Urinary bladder (tissue), 4 donors: ENCODE results near the gene TUFT1. TPM values are rescaled to one million over a fixed set of nuclear protein-coding genes. Genes with fewer than 3 reads are reported as not detected.

Experiments used
- DNase-seq: peaks from one replicate; pipeline ENCODE4 v3.0.0-alpha.2; 2015; ENCODE audit errors: extremely low spot score
- H3K27ac ChIP-seq: one replicate; pipeline ENCODE4 v1.5.1; 2013; ENCODE audit warnings: low read depth, mild to moderate bottlenecking, moderate library complexity
- H3K36me3 ChIP-seq: one replicate; pipeline ENCODE4 v1.6.1; 2013; ENCODE audit warnings: mild to moderate bottlenecking, moderate library complexity; ENCODE audit not compliant: insufficient read depth
- H3K4me1 ChIP-seq: one replicate; pipeline ENCODE4 v1.6.1; 2013; ENCODE audit warnings: mild to moderate bottlenecking, moderate library complexity; ENCODE audit not compliant: insufficient read depth
- H3K4me3 ChIP-seq: one replicate; pipeline ENCODE4 v1.5.1; 2013; ENCODE audit warnings: low read depth, low read length
- WGBS: extraction: QIAGEN DNeasy Blood & Tissue Kit; methylation state at CpG from one replicate; pipeline ENCODE4 v1.1.7; 2013; 5-methylcytosine and 5-hydroxymethylcytosine counted together
- polyA plus RNA-seq: library from polyadenylated mRNA; stranded (reverse); fragments of 200-250 nt; gene quantifications from one replicate; pipeline ENCODE4 v1.2.3, GENCODE V29; 2013
- total RNA-seq: library from RNA; depleted of rRNA; stranded (reverse); fragments of >200 nt; gene quantifications from one replicate; pipeline ENCODE4 v1.2.3, GENCODE V29; 2014
- donor health status: healthy with polysubstance abuse.
- donor health status: healthy.

Gene TUFT1
- total and polyA plus RNA-seq, 2 donors, result 8.5 to 9.7 TPM

GRCh38 chr1:151504759-151505158 lies 35.4 kb upstream of the TUFT1 start:
- no peak for DNase-seq
- WGBS, result 78% methylated on average over 4 of the region's 4 CpGs
- H3K4me3 ChIP-seq, result no peak overlapping the region

GRCh38 chr1:151508833-151509232 lies 31.3 kb upstream of the TUFT1 start:
- Histone ChIP-seq H3K36me3 (no peaks in the 10 kb centered on the region), H3K4me3 (no peak overlapping the region), H3K27ac (no peak overlapping the region), H3K4me1 (no peaks in the 10 kb centered on the region)
- no peak for DNase-seq
- WGBS, result 86% methylated on average over 6 of the region's 6 CpGs

More at GRCh38 chr1:151504759-151505158, 35.4 kb upstream of the TUFT1 start:
- Histone ChIP-seq H3K4me1 (no peaks in the 10 kb centered on the region), H3K27ac (no peak overlapping the region), H3K36me3 (no peaks in the 10 kb centered on the region)

GRCh38 chr1:151509350-151510019 lies 30.6 kb upstream of the TUFT1 start:
- WGBS, result 95% methylated on average over 15 of the region's 15 CpGs
- no peak for DNase-seq
- no peak overlapping the region for H3K4me3 ChIP-seq
- no peaks in the 10 kb centered on the region for H3K36me3 ChIP-seq
- H3K27ac ChIP-seq, result no peak overlapping the region
- H3K4me1 ChIP-seq, result no peaks in the 10 kb centered on the region

GRCh38 chr1:151510020-151510405 lies 30.1 kb upstream of the TUFT1 start:
- Histone ChIP-seq H3K36me3 (no peaks in the 10 kb centered on the region), H3K27ac (no peak overlapping the region), H3K4me1 (no peaks in the 10 kb centered on the region), H3K4me3 (no peak overlapping the region)
- WGBS, result 36% methylated on average over 9 of the region's 9 CpGs
- DNase-seq, result no peak

- peak overlapping the region; percentile 62 for H3K4me3 ChIP-seq
- DNase-seq, result no peak
- no peaks in the 10 kb centered on the region for H3K4me1 ChIP-seq
- H3K36me3 ChIP-seq, result no peaks in the 10 kb centered on the region
- WGBS, result 5% methylated on average over 10 of the region's 10 CpGs
- peak overlapping the region; percentile 11 for H3K27ac ChIP-seq
These were observed 29.5 kb upstream of the TUFT1 start for GRCh38 chr1:151510614-151510956.

- H3K4me3 ChIP-seq, result peak within 1 kb of the TSS; percentile 62
- peak; percentile 72 for DNase-seq
- under 1% methylated on average over 68 of the region's 68 CpGs for WGBS
- no peaks in the 10 kb centered on the region for H3K4me1 ChIP-seq
- H3K36me3 ChIP-seq, result no peaks in the 10 kb centered on the region
- peak within 1 kb of the TSS; percentile 11 for H3K27ac ChIP-seq
These were observed 29.0 kb upstream of the TUFT1 start, which contains the start of gene CGN for GRCh38 chr1:151510957-151511635. Gene CGN (plus strand): TSS chr1:151511387. CDS start chr1:151518520, 7,133 bp downstream.

GRCh38 chr1:151511636-151512215 lies 28.4 kb upstream of the TUFT1 start:
- Histone ChIP-seq H3K4me1 (no peaks in the 10 kb centered on the region), H3K4me3 (peak overlapping the region; percentile 62), H3K27ac (no peak overlapping the region), H3K36me3 (no peaks in the 10 kb centered on the region)
- 2% methylated on average over 23 of the region's 23 CpGs for WGBS
- no peak for DNase-seq

GRCh38 chr1:151512326-151512725 lies 27.8 kb upstream of the TUFT1 start:
- H3K4me3 ChIP-seq, result peak overlapping the region; percentile 62
- WGBS, result 51% methylated on average over 4 of the region's 4 CpGs
- H3K36me3 ChIP-seq, result no peaks in the 10 kb centered on the region
- DNase-seq, result no peak
- no peak overlapping the region for H3K27ac ChIP-seq
- H3K4me1 ChIP-seq, result no peaks in the 10 kb centered on the region

GRCh38 chr1:151512801-151513625 lies 27.1 kb upstream of the TUFT1 start:
- Histone ChIP-seq H3K36me3 (no peaks in the 10 kb centered on the region), H3K4me3 (no peak overlapping the region), H3K27ac (peak overlapping the region; percentile 69), H3K4me1 (no peaks in the 10 kb centered on the region)
- 50% methylated on average over 8 of the region's 8 CpGs for WGBS
- DNase-seq, result peak; percentile 73

GRCh38 chr1:151513626-151514121 lies 26.4 kb upstream of the TUFT1 start:
- Histone ChIP-seq H3K36me3 (no peaks in the 10 kb centered on the region), H3K4me3 (no peak overlapping the region), H3K27ac (peak overlapping the region; percentile 69), H3K4me1 (no peaks in the 10 kb centered on the region)
- 85% methylated on average over 6 of the region's 6 CpGs for WGBS
- no peak for DNase-seq

GRCh38 chr1:151514366-151514765 lies 25.7 kb upstream of the TUFT1 start:
- H3K4me3 ChIP-seq, result no peak overlapping the region
- WGBS, result 79% methylated on average over 4 of the region's 4 CpGs
- no peaks in the 10 kb centered on the region for H3K4me1 ChIP-seq
- no peak for DNase-seq
- H3K36me3 ChIP-seq, result no peaks in the 10 kb centered on the region
- peak overlapping the region; percentile 48 for H3K27ac ChIP-seq

GRCh38 chr1:151515265-151515664 lies 24.8 kb upstream of the TUFT1 start:
- no peaks in the 10 kb centered on the region for H3K4me1 ChIP-seq
- H3K36me3 ChIP-seq, result peaks cover 2% of the 10 kb centered on the region
- 87% methylated on average over 4 of the region's 4 CpGs for WGBS
- H3K4me3 ChIP-seq, result no peak overlapping the region
- H3K27ac ChIP-seq, result no peak overlapping the region
- DNase-seq, result no peak

- Histone ChIP-seq H3K4me3 (no peak overlapping the region), H3K4me1 (no peaks in the 10 kb centered on the region), H3K27ac (no peak overlapping the region), H3K36me3 (peaks cover 2% of the 10 kb centered on the region)
- WGBS, result 42% methylated on average over 1 of the region's 1 CpG
- DNase-seq, result no peak
These were observed 24.0 kb upstream of the TUFT1 start for GRCh38 chr1:151516031-151516511.
